ENCODE measurements around the gene SUSD3. TPM values are rescaled to one million over a fixed set of nuclear protein-coding genes. Genes with fewer than 3 reads are reported as not detected.

The SUSD3 gene
- polyA plus RNA-seq, 1 experiment, result 1.9 TPM

GRCh38 chr9:93089481-93089991, 31.0 kb downstream of the SUSD3 start:
- Histone ChIP-seq H3K36me3 (ENCODE audit: control insufficient read depth, insufficient read depth, low read length) (no peaks in the 10 kb centered on the region), H3K4me3 (ENCODE audit: low read depth, low read length) (no peak overlapping the region), H3K27me3 (ENCODE audit: control insufficient read depth, insufficient read depth, low read length) (no peaks in the 10 kb centered on the region)
- CTCF ChIA-PET, result no interaction called here
- DNase-seq (ENCODE audit: low read depth), result no peak
- no peak for TF ChIP-seq CTCF (IDR thresholded peaks at IDR 0.05; ENCODE audit: insufficient read depth, low read depth, low read length)
- POLR2A ChIA-PET, result no interaction called here

- no peak for TF ChIP-seq CTCF (IDR thresholded peaks at IDR 0.05; ENCODE audit: insufficient read depth, low read depth, low read length)
- no peak for DNase-seq (ENCODE audit: low read depth)
- Histone ChIP-seq H3K27me3 (ENCODE audit: control insufficient read depth, insufficient read depth, low read length) (no peaks in the 10 kb centered on the region), H3K36me3 (ENCODE audit: control insufficient read depth, insufficient read depth, low read length) (no peaks in the 10 kb centered on the region), H3K4me3 (ENCODE audit: low read depth, low read length) (no peak overlapping the region)
- ChIA-PET POLR2A (no interaction called here), CTCF (no interaction called here)
These were observed 31.7 kb downstream of the SUSD3 start for GRCh38 chr9:93090091-93090655.

DNA sequence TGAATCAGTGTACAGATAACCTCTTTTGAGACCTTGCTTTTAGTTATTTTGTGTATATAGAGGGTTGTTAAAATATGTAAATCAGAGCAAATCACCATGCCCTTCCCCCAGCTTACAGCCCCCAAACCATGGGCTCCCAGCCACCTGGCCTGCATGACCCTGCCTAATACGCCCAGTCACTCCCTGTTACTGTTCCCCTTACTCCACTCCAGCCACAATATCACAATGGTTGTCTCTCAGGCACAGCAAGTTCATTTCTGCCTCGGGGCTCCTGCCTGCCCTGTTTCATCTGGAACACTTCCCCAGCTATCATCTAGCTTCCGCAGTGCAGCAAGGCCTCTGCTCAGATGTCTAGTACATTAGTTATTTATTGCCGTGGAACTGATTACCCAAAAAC, 32.6 kb downstream of the SUSD3 start:
- CTCF ChIA-PET, result no interaction called here
- H3K4me3 ChIP-seq (ENCODE audit: low read depth, low read length), result no peak overlapping the region
- no peak for DNase-seq (ENCODE audit: low read depth)
- TF ChIP-seq CTCF (IDR thresholded peaks at IDR 0.05; ENCODE audit: insufficient read depth, low read depth, low read length), result no peak
- H3K36me3 ChIP-seq (ENCODE audit: control insufficient read depth, insufficient read depth, low read length), result no peaks in the 10 kb centered on the region
- H3K27me3 ChIP-seq (ENCODE audit: control insufficient read depth, insufficient read depth, low read length), result no peaks in the 10 kb centered on the region
- POLR2A ChIA-PET, result no interaction called here

DNA sequence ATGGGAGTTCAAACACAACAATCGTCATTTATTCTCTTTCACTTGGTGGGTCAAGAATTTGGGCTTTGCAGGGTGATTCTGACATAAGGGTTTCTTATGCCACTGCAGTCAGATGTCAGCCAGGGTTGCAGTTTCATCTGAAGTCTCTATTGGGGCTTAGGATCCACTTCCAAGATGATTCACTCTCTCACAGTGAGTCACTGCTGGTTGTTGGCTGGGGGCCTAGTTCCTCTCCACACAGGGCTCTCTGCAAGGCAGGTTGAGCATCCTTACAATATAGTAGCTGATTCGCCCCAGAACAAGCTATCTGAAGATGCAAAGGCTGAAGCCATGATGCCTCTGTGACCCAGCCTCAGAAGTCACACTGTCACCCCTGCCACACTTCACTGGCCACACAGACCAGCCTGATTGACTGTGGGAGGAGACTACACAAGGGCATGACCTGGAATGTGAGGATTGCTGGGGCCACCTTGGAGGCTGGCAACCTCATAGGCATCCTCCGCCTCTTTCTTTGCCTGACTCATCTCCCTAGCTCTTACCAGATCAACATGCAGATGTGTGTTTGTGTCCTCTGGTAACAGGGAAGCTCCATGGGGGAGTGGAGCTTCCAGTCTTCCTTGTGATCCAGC, 33.1 kb downstream of the SUSD3 start:
- Histone ChIP-seq H3K36me3 (ENCODE audit: control insufficient read depth, insufficient read depth, low read length) (no peaks in the 10 kb centered on the region), H3K4me3 (ENCODE audit: low read depth, low read length) (no peak overlapping the region), H3K27me3 (ENCODE audit: control insufficient read depth, insufficient read depth, low read length) (no peaks in the 10 kb centered on the region)
- ChIA-PET CTCF (no interaction called here), POLR2A (no interaction called here)
- TF ChIP-seq CTCF (IDR thresholded peaks at IDR 0.05; ENCODE audit: insufficient read depth, low read depth, low read length), result no peak
- no peak for DNase-seq (ENCODE audit: low read depth)

GRCh38 chr9:93092251-93092991, 33.9 kb downstream of the SUSD3 start:
- no peak for TF ChIP-seq CTCF (IDR thresholded peaks at IDR 0.05; ENCODE audit: insufficient read depth, low read depth, low read length)
- no peak for DNase-seq (ENCODE audit: low read depth)
- Histone ChIP-seq H3K27me3 (ENCODE audit: control insufficient read depth, insufficient read depth, low read length) (no peaks in the 10 kb centered on the region), H3K36me3 (ENCODE audit: control insufficient read depth, insufficient read depth, low read length) (no peaks in the 10 kb centered on the region), H3K4me3 (ENCODE audit: low read depth, low read length) (no peak overlapping the region)
- ChIA-PET POLR2A (no interaction called here), CTCF (no interaction called here)
